SK-N-SH treated with all-trans-retinoic acid at 6 μM for 48 hours (cell line): ENCODE data around the gene KLHL26.

Experiments used
- ATAC-seq: fragments of 200-7000 bp; cut with Tn5 transposase; 3 replicates; pipeline ENCODE4 v1.9.1; 2020; ENCODE audit warnings: mild to moderate bottlenecking, moderate library complexity
- ARNTL ChIP-seq: fragments of 450-650 bp; formaldehyde crosslinking; IDR thresholded peaks from 2 replicates; pipeline ENCODE4 v1.5.0; 2020; ENCODE audit warnings: low read depth, mild to moderate bottlenecking, moderate library complexity, borderline replicate concordance
- BACH2 ChIP-seq: fragments of 250-450 bp; sonication (Bioruptor Pico); IDR thresholded peaks from 2 replicates; pipeline ENCODE4 v1.9.0; 2021; ENCODE audit warnings: mild to moderate bottlenecking, borderline replicate concordance
- CSDC2 ChIP-seq: fragments of 250-450 bp; sonication (Bioruptor Pico); IDR thresholded peaks from 2 replicates; pipeline ENCODE4 v1.5.0; 2020; ENCODE audit warnings: mild to moderate bottlenecking, moderate library complexity
- ESRRG ChIP-seq: fragments of 250-450 bp; sonication (Bioruptor Pico); IDR thresholded peaks from 2 replicates; pipeline ENCODE4 v1.6.1; 2021; ENCODE audit warnings: mild to moderate bottlenecking
- GLIS3 ChIP-seq: fragments of 250-450 bp; sonication (Bioruptor Pico); IDR thresholded peaks from 2 replicates; pipeline ENCODE4 v1.5.0; 2020; ENCODE audit warnings: mild to moderate bottlenecking, moderate library complexity
- ISL1 ChIP-seq: fragments of 250-450 bp; sonication (Bioruptor Pico); IDR thresholded peaks from 2 replicates; pipeline ENCODE4 v2.1.2; 2022; ENCODE audit warnings: mild to moderate bottlenecking, moderate library complexity
- PPARA ChIP-seq: fragments of 250-450 bp; sonication (Bioruptor Pico); IDR thresholded peaks from 2 replicates; pipeline ENCODE4 v1.5.0; 2020; ENCODE audit warnings: mild to moderate bottlenecking, borderline replicate concordance
- RARB ChIP-seq: fragments of 250-450 bp; sonication (Bioruptor Pico); IDR thresholded peaks from 2 replicates; pipeline ENCODE4 v1.8.0; 2021; ENCODE audit warnings: mild to moderate bottlenecking, moderate library complexity
- TOX ChIP-seq: fragments of 250-450 bp; sonication (Bioruptor Pico); IDR thresholded peaks from 2 replicates; pipeline ENCODE4 v1.8.0; 2021; ENCODE audit warnings: mild to moderate bottlenecking, moderate library complexity, borderline replicate concordance
- ZC3H10 ChIP-seq: fragments of 250-450 bp; sonication (Bioruptor Pico); IDR thresholded peaks from 2 replicates; pipeline ENCODE4 v1.5.1; 2021; ENCODE audit warnings: mild to moderate bottlenecking, moderate library complexity
- ZFP3 ChIP-seq: fragments of 250-450 bp; sonication (Bioruptor Pico); IDR thresholded peaks from 2 replicates; pipeline ENCODE4 v1.5.0; 2020; ENCODE audit warnings: mild to moderate bottlenecking, moderate library complexity
- ZNF8 ChIP-seq: fragments of 450-650 bp; formaldehyde crosslinking; IDR thresholded peaks from 2 replicates; pipeline ENCODE4 v1.5.0; 2020; ENCODE audit warnings: mild to moderate bottlenecking, moderate library complexity
- TF ChIP-seq, protein P1 (sequence below): fragments of 250-450 bp; sonication (Bioruptor Pico); IDR thresholded peaks from 2 replicates; pipeline ENCODE4 v1.8.0; 2020; ENCODE audit warnings: mild to moderate bottlenecking, moderate library complexity, borderline replicate concordance
- TF ChIP-seq, protein P2 (sequence below): fragments of 250-450 bp; sonication (Bioruptor Pico); IDR thresholded peaks from 2 replicates; pipeline ENCODE4 v1.5.0; 2020; ENCODE audit warnings: mild to moderate bottlenecking, moderate library complexity
- TF ChIP-seq, protein P3 (sequence below): fragments of 250-450 bp; sonication (Bioruptor Pico); IDR thresholded peaks from 2 replicates; pipeline ENCODE4 v1.8.0; 2021; ENCODE audit warnings: low read depth, mild to moderate bottlenecking, moderate library complexity, borderline replicate concordance
- TF ChIP-seq, protein P4 (sequence below): fragments of 250-450 bp; sonication (Bioruptor Pico); IDR thresholded peaks from 2 replicates; pipeline ENCODE4 v1.5.1; 2021; ENCODE audit warnings: mild to moderate bottlenecking, moderate library complexity
- TF ChIP-seq, protein P5 (sequence below): fragments of 250-450 bp; sonication (Bioruptor Pico); IDR thresholded peaks from 2 replicates; pipeline ENCODE4 v1.5.1; 2020; ENCODE audit warnings: low read depth, mild to moderate bottlenecking, moderate library complexity

The KLHL26 gene

DNA sequence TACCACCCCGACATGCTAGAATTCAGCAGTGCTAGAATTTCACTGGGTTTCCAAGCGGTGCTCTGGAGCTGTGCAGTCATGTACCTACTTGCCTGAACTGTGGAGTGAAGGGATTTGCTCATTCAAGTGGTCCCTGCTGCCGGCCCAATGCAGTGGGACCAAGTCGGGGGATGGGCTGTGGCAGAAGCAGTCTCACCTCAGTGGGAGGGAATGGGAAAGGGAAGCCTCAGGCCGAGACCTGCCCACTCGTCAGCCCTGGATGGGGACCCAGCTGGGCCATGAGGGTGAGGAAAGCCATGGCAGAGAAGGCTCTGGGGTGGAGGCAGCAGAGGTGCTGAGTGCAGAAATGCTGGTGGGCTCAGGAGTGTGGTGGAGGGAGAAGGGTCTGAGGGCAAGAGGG, 14.9 kb downstream of the KLHL26 start (continued):
- TF ChIP-seq, protein P1, sequence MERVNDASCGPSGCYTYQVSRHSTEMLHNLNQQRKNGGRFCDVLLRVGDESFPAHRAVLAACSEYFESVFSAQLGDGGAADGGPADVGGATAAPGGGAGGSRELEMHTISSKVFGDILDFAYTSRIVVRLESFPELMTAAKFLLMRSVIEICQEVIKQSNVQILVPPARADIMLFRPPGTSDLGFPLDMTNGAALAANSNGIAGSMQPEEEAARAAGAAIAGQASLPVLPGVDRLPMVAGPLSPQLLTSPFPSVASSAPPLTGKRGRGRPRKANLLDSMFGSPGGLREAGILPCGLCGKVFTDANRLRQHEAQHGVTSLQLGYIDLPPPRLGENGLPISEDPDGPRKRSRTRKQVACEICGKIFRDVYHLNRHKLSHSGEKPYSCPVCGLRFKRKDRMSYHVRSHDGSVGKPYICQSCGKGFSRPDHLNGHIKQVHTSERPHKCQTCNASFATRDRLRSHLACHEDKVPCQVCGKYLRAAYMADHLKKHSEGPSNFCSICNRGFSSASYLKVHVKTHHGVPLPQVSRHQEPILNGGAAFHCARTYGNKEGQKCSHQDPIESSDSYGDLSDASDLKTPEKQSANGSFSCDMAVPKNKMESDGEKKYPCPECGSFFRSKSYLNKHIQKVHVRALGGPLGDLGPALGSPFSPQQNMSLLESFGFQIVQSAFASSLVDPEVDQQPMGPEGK (CRISPR knock-in tag), result no peak
- TF ChIP-seq, protein P2, sequence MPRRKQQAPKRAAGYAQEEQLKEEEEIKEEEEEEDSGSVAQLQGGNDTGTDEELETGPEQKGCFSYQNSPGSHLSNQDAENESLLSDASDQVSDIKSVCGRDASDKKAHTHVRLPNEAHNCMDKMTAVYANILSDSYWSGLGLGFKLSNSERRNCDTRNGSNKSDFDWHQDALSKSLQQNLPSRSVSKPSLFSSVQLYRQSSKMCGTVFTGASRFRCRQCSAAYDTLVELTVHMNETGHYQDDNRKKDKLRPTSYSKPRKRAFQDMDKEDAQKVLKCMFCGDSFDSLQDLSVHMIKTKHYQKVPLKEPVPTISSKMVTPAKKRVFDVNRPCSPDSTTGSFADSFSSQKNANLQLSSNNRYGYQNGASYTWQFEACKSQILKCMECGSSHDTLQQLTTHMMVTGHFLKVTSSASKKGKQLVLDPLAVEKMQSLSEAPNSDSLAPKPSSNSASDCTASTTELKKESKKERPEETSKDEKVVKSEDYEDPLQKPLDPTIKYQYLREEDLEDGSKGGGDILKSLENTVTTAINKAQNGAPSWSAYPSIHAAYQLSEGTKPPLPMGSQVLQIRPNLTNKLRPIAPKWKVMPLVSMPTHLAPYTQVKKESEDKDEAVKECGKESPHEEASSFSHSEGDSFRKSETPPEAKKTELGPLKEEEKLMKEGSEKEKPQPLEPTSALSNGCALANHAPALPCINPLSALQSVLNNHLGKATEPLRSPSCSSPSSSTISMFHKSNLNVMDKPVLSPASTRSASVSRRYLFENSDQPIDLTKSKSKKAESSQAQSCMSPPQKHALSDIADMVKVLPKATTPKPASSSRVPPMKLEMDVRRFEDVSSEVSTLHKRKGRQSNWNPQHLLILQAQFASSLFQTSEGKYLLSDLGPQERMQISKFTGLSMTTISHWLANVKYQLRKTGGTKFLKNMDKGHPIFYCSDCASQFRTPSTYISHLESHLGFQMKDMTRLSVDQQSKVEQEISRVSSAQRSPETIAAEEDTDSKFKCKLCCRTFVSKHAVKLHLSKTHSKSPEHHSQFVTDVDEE (CRISPR knock-in tag), result no peak

DNA sequence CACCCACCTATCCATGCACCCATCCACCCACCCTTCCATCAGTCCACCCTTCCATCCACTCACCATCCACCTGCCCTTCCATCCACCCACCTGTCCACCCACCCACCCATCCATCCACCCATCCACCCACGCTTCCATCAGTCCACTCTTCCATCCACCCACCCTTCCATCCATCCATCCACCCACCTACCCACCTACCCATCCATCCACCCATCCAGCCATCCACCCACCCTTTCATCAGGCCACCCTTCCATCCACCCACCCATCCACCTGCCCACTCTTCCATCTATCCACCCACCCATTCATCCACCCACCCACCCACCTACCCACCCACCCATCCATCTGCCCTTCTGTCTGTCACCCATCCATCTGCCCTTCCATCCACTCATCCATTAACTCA, 17.0 kb downstream of the KLHL26 start:
- no peak for ATAC-seq
- no peak for TF ChIP-seq RARB (CRISPR knock-in tag)
- no peak for TF ChIP-seq ISL1 (CRISPR knock-in tag)
- no peak for TF ChIP-seq ZFP3 (CRISPR knock-in tag)
- TF ChIP-seq GLIS3 (CRISPR knock-in tag), result no peak
- TF ChIP-seq CSDC2 (CRISPR knock-in tag), result no peak
- TF ChIP-seq ZNF8, result no peak
- TF ChIP-seq ZC3H10 (CRISPR knock-in tag), result no peak
- TF ChIP-seq, protein P1 (CRISPR knock-in tag), result no peak
- TF ChIP-seq ARNTL, result no peak
- TF ChIP-seq TOX, result no peak
- TF ChIP-seq PPARA, result no peak
- TF ChIP-seq ESRRG, result no peak
- no peak for TF ChIP-seq BACH2
- TF ChIP-seq, protein P3, sequence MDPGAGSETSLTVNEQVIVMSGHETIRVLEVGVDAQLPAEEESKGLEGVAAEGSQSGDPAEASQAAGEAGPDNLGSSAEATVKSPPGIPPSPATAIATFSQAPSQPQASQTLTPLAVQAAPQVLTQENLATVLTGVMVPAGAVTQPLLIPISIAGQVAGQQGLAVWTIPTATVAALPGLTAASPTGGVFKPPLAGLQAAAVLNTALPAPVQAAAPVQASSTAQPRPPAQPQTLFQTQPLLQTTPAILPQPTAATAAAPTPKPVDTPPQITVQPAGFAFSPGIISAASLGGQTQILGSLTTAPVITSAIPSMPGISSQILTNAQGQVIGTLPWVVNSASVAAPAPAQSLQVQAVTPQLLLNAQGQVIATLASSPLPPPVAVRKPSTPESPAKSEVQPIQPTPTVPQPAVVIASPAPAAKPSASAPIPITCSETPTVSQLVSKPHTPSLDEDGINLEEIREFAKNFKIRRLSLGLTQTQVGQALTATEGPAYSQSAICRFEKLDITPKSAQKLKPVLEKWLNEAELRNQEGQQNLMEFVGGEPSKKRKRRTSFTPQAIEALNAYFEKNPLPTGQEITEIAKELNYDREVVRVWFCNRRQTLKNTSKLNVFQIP, result no peak
- TF ChIP-seq, protein P2 (CRISPR knock-in tag), result no peak
- TF ChIP-seq, protein P4, sequence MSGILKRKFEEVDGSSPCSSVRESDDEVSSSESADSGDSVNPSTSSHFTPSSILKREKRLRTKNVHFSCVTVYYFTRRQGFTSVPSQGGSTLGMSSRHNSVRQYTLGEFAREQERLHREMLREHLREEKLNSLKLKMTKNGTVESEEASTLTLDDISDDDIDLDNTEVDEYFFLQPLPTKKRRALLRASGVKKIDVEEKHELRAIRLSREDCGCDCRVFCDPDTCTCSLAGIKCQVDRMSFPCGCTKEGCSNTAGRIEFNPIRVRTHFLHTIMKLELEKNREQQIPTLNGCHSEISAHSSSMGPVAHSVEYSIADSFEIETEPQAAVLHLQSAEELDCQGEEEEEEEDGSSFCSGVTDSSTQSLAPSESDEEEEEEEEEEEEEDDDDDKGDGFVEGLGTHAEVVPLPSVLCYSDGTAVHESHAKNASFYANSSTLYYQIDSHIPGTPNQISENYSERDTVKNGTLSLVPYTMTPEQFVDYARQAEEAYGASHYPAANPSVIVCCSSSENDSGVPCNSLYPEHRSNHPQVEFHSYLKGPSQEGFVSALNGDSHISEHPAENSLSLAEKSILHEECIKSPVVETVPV (CRISPR knock-in tag), result no peak
- TF ChIP-seq, protein P5, sequence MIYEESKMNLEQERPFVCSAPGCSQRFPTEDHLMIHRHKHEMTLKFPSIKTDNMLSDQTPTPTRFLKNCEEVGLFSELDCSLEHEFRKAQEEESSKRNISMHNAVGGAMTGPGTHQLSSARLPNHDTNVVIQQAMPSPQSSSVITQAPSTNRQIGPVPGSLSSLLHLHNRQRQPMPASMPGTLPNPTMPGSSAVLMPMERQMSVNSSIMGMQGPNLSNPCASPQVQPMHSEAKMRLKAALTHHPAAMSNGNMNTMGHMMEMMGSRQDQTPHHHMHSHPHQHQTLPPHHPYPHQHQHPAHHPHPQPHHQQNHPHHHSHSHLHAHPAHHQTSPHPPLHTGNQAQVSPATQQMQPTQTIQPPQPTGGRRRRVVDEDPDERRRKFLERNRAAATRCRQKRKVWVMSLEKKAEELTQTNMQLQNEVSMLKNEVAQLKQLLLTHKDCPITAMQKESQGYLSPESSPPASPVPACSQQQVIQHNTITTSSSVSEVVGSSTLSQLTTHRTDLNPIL (CRISPR knock-in tag), result no peak
